Liver (tissue), 9 donors: ENCODE measurements around the gene SURF6. TPM values are rescaled to one million over a fixed set of nuclear protein-coding genes. Genes with fewer than 3 reads are reported as not detected.

Experiments used
- DNase-seq: peaks from one replicate; pipeline ENCODE4 v3.0.0-alpha.2; 2017; ENCODE audit warnings: low spot score
- H3K27ac ChIP-seq, 2 donors: one replicate each; pipeline ENCODE4 v1.7.0; 2013; ENCODE audit warnings: inconsistent platforms in 2 of 2, low read length in 2 of 2, control low read depth in 1 of 2, low read depth in 1 of 2, mild to moderate bottlenecking in 1 of 2
- H3K27me3 ChIP-seq, 4 donors: one replicate each; pipeline versions ENCODE4 v1.6.1 to v1.7.0; 2013; ENCODE audit warnings: low read length in 3 of 4, inconsistent platforms in 1 of 4, mild to moderate bottlenecking in 1 of 4, moderate library complexity in 1 of 4; ENCODE audit not compliant: control insufficient read depth in 4 of 4, insufficient read depth in 4 of 4
- H3K36me3 ChIP-seq, 4 donors: one replicate each; pipeline versions ENCODE4 v1.6.1 to v1.7.0; 2013; ENCODE audit warnings: low read length in 3 of 4, mild to moderate bottlenecking in 3 of 4, low read depth in 1 of 4, moderate library complexity in 1 of 4; ENCODE audit not compliant: control insufficient read depth in 4 of 4, insufficient read depth in 3 of 4
- H3K4me1 ChIP-seq, 4 donors: one replicate each; pipeline versions ENCODE4 v1.6.1 to v1.7.0; 2013; ENCODE audit warnings: low read length in 3 of 4, mild to moderate bottlenecking in 3 of 4, moderate library complexity in 1 of 4; ENCODE audit not compliant: control insufficient read depth in 4 of 4, insufficient read depth in 4 of 4
- H3K4me3 ChIP-seq, 3 donors: one replicate each; pipeline versions ENCODE4 v1.6.1 to v1.7.0; 2013; ENCODE audit warnings: low read length in 3 of 3, control low read depth in 1 of 3, low read depth in 1 of 3, mild to moderate bottlenecking in 1 of 3
- H3K9ac ChIP-seq, 2 donors: one replicate each; pipeline ENCODE4 v1.7.0; 2013; ENCODE audit warnings: low read length in 2 of 2, mild to moderate bottlenecking in 2 of 2, moderate library complexity in 2 of 2, control low read depth in 1 of 2, low read depth in 1 of 2
- H3K9me3 ChIP-seq, 4 donors: one replicate each; pipeline versions ENCODE4 v1.6.1 to v1.7.0; 2013; ENCODE audit warnings: low read length in 3 of 4; ENCODE audit not compliant: control insufficient read depth in 4 of 4
- ATF3 ChIP-seq: IDR thresholded peaks from 2 replicates; pipeline ENCODE4 v1.6.1; 2016; ENCODE audit warnings: antibody characterized with exemption
- CTCF ChIP-seq: fragments of 150-350 bp; IDR thresholded peaks from 2 replicates; pipeline ENCODE4 v1.5.1; 2017; ENCODE audit warnings: improper control_type of control experiment, low read depth, low read length; ENCODE audit not compliant: missing input control
- EGR1 ChIP-seq, 2 donors: IDR thresholded peaks; 2 replicates each; pipeline ENCODE4 v1.6.1; 2016 to 2018; ENCODE audit warnings: antibody characterized with exemption in 2 of 2, low read depth in 2 of 2
- FOXA1 ChIP-seq: IDR thresholded peaks from 2 replicates; pipeline ENCODE4 v1.6.1; 2016; ENCODE audit warnings: antibody characterized with exemption
- FOXA2 ChIP-seq: IDR thresholded peaks from 2 replicates; pipeline ENCODE4 v1.6.1; 2016; ENCODE audit warnings: antibody characterized with exemption
- GABPA ChIP-seq, 2 donors: IDR thresholded peaks in 1 of 2; conservative IDR thresholded peaks in 1 of 2; 2 replicates each; pipeline ENCODE4 v1.6.1; 2016; ENCODE audit warnings: antibody characterized with exemption in 2 of 2, mild to moderate bottlenecking in 1 of 2, moderate library complexity in 1 of 2
- HNF4A ChIP-seq, 2 donors: conservative IDR thresholded peaks; 2 replicates each; pipeline ENCODE4 v1.6.1; 2016; ENCODE audit warnings: antibody characterized with exemption in 2 of 2, mild to moderate bottlenecking in 2 of 2
- HNF4G ChIP-seq: IDR thresholded peaks from 2 replicates; pipeline ENCODE4 v1.6.1; 2016; ENCODE audit warnings: antibody characterized with exemption
- JUND ChIP-seq, 2 donors: IDR thresholded peaks; 2 replicates each; pipeline ENCODE4 v1.6.1; 2016; ENCODE audit warnings: antibody characterized with exemption in 2 of 2
- NR2F2 ChIP-seq: IDR thresholded peaks from 2 replicates; pipeline ENCODE4 v1.6.1; 2016; ENCODE audit warnings: antibody characterized with exemption
- RAD21 ChIP-seq, 2 donors: IDR thresholded peaks; 2 replicates each; pipeline ENCODE4 v1.6.1; 2016; ENCODE audit warnings: antibody characterized with exemption in 2 of 2, mild to moderate bottlenecking in 2 of 2
- RXRA ChIP-seq, 2 donors: IDR thresholded peaks; 2 replicates each; pipeline ENCODE4 v1.6.1; 2017 to 2018; ENCODE audit warnings: antibody characterized with exemption in 2 of 2, mild to moderate bottlenecking in 1 of 2
- SP1 ChIP-seq: IDR thresholded peaks from 2 replicates; pipeline ENCODE4 v1.6.1; 2018; ENCODE audit warnings: antibody characterized with exemption, mild to moderate bottlenecking
- TAF1 ChIP-seq: conservative IDR thresholded peaks from 2 replicates; pipeline ENCODE4 v1.6.1; 2016; ENCODE audit warnings: antibody characterized with exemption, mild to moderate bottlenecking
- YY1 ChIP-seq: IDR thresholded peaks from 2 replicates; pipeline ENCODE4 v1.6.1; 2016; ENCODE audit warnings: antibody characterized with exemption, mild to moderate bottlenecking
- WGBS: extraction: QIAGEN DNeasy Blood & Tissue Kit; methylation state at CpG from one replicate; pipeline ENCODE4 v1.1.7; 2013; 5-methylcytosine and 5-hydroxymethylcytosine counted together
- polyA plus RNA-seq, 2 donors: library from polyadenylated mRNA; stranded (reverse) in 1 of 2; unstranded in 1 of 2; fragments of 200-250 nt in 1 of 2; fragments of >200 nt in 1 of 2; fragmentation: Nextera tagmentation in 1 of 2; extraction: Ambion mirVana in 1 of 2; gene quantifications; one replicate each; pipeline versions ENCODE4 v1.2.1 to v1.2.3, GENCODE V29; 2013 to 2015
- total RNA-seq, 2 donors: library from RNA; depleted of rRNA; stranded (reverse); fragments of >200 nt; gene quantifications; one replicate each; pipeline ENCODE4 v1.2.3, GENCODE V29; 2014
- TF ChIP-seq, protein P1 (sequence below): IDR thresholded peaks from 2 replicates; pipeline ENCODE4 v1.6.1; 2016; ENCODE audit warnings: antibody characterized with exemption
- TF ChIP-seq, protein P2 (sequence below): IDR thresholded peaks from 2 replicates; pipeline ENCODE4 v1.6.1; 2016; ENCODE audit warnings: antibody characterized with exemption
- donor health status: healthy.
- donor health status: healthy.
- donor health status: healthy.
- donor health status: healthy.
- donor health status: healthy.

SURF6 gene
- total and polyA plus RNA-seq, 4 donors, result 4.1 to 12.9 (median 7.2) TPM

GRCh38 chr9:133361507-133362092, 25.6 kb upstream of the SURF6 start:
- Histone ChIP-seq H3K9me3 (no peaks in the 10 kb centered on the region), H3K9ac (no peak overlapping the region), H3K27me3 (no peaks in the 10 kb centered on the region), H3K27ac (no peak overlapping the region), H3K4me1 (peaks cover 3 to 36% (median 17%) of the 10 kb centered on the region in 4 donors), H3K36me3 (peaks cover 21 to 63% (median 55%) of the 10 kb centered on the region in 4 donors), H3K4me3 (no peak overlapping the region)
- 84% methylated on average over 13 of the region's 13 CpGs for WGBS
- no peak for DNase-seq
- TF ChIP-seq TAF1 (no peak), JUND (IDR thresholded peaks at IDR 0.05) (no peak), YY1 (no peak), RAD21 (IDR thresholded peaks at IDR 0.05) (no peak), RXRA (IDR thresholded peaks at IDR 0.05) (no peak), EGR1 (IDR thresholded peaks at IDR 0.05; ENCODE audit: low read depth in 2 of 2) (no peak), GABPA (IDR thresholded peaks at IDR 0.05 in 1 of 2, conservative IDR thresholded peaks at IDR 0.05 in 1 of 2) (no peak), FOXA1 (no peak), SP1 (no peak), NR2F2 (no peak), FOXA2 (no peak), CTCF (no peak), ATF3 (no peak), HNF4G (no peak), HNF4A (conservative IDR thresholded peaks at IDR 0.05) (no peak)
- TF ChIP-seq, protein P1, sequence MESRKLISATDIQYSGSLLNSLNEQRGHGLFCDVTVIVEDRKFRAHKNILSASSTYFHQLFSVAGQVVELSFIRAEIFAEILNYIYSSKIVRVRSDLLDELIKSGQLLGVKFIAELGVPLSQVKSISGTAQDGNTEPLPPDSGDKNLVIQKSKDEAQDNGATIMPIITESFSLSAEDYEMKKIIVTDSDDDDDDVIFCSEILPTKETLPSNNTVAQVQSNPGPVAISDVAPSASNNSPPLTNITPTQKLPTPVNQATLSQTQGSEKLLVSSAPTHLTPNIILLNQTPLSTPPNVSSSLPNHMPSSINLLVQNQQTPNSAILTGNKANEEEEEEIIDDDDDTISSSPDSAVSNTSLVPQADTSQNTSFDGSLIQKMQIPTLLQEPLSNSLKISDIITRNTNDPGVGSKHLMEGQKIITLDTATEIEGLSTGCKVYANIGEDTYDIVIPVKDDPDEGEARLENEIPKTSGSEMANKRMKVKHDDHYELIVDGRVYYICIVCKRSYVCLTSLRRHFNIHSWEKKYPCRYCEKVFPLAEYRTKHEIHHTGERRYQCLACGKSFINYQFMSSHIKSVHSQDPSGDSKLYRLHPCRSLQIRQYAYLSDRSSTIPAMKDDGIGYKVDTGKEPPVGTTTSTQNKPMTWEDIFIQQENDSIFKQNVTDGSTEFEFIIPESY, result no peak
- TF ChIP-seq, protein P2, sequence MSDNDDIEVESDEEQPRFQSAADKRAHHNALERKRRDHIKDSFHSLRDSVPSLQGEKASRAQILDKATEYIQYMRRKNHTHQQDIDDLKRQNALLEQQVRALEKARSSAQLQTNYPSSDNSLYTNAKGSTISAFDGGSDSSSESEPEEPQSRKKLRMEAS, result no peak

- no peak overlapping the region for H3K4me3 ChIP-seq
- no peak for DNase-seq
- no peaks in the 10 kb centered on the region for H3K27me3 ChIP-seq
- H3K36me3 ChIP-seq, result peaks cover 21 to 54% (median 46%) of the 10 kb centered on the region in 4 donors
- H3K9me3 ChIP-seq, result no peaks in the 10 kb centered on the region
- H3K4me1 ChIP-seq, result peaks cover 3 to 38% (median 20%) of the 10 kb centered on the region in 4 donors
- TF ChIP-seq GABPA (IDR thresholded peaks at IDR 0.05 in 1 of 2, conservative IDR thresholded peaks at IDR 0.05 in 1 of 2), result no peak
- no peak for TF ChIP-seq HNF4A (conservative IDR thresholded peaks at IDR 0.05)
- no peak for TF ChIP-seq SP1
- no peak overlapping the region for H3K27ac ChIP-seq
- 78% methylated on average over 21 of the region's 21 CpGs for WGBS
- no peak overlapping the region for H3K9ac ChIP-seq
Observed at GRCh38 chr9:133360400-133361393, 24.7 kb upstream of the SURF6 start.
